GM19468 (cell line): ENCODE results near the gene RMC1.
"Not testable (repeated sequence)": the region's sequence is repeated elsewhere in the genome, so short reads cannot be mapped to it uniquely, and the experiment has no call there.

Source experiments
- ATAC-seq: cut with Tn5 transposase; IDR thresholded peaks from one replicate; pipeline ENCODE4 v1.9.1; 2021; ENCODE audit warnings: mild to moderate bottlenecking, moderate library complexity, moderate number of reproducible peaks; ENCODE audit not compliant: unreplicated experiment; ENCODE audit errors: extremely low read depth

RMC1 gene

GRCh38 chr18:23503038-23503962 is at the start of gene RMC1:
Gene RMC1, plus strand, starts transcription at chr18:23503511. Its CDS starts 108 bp downstream, at chr18:23503619.
- ATAC-seq, result peak; percentile 49

- no peak for ATAC-seq
These were observed 49.6 kb upstream of the RMC1 start for GRCh38 chr18:23453680-23454058.

GRCh38 chr18:23456835-23457234 is 46.5 kb upstream of the RMC1 start:
- no peak for ATAC-seq

- ATAC-seq, result no peak
These were observed 44.3 kb upstream of the RMC1 start for GRCh38 chr18:23458830-23459529.

GRCh38 chr18:23459530-23459921 is 43.8 kb upstream of the RMC1 start:
- no peak for ATAC-seq

GRCh38 chr18:23460285-23461273 is 42.7 kb upstream of the RMC1 start:
- ATAC-seq, result no peak

- no peak for ATAC-seq
These were observed 40.4 kb upstream of the RMC1 start for GRCh38 chr18:23462876-23463275.

- ATAC-seq, result no peak
These were observed 34.4 kb upstream of the RMC1 start for GRCh38 chr18:23468753-23469459.

- no peak for ATAC-seq
These were observed 32.5 kb upstream of the RMC1 start for GRCh38 chr18:23470620-23471387.

- ATAC-seq, result no peak
These were observed 31.8 kb upstream of the RMC1 start for GRCh38 chr18:23471486-23471885.

- ATAC-seq, result no peak
These were observed 23.3 kb upstream of the RMC1 start for GRCh38 chr18:23479829-23480505.

- no peak for ATAC-seq
These were observed 18.6 kb upstream of the RMC1 start for GRCh38 chr18:23484561-23485182.

GRCh38 chr18:23485386-23485785 is 17.9 kb upstream of the RMC1 start:
- no peak for ATAC-seq

- no peak for ATAC-seq
These were observed 15.4 kb upstream of the RMC1 start for GRCh38 chr18:23487738-23488570.

- not testable (repeated sequence) for ATAC-seq
These were observed 13.7 kb upstream of the RMC1 start for GRCh38 chr18:23489586-23489985.

- ATAC-seq, result no peak
These were observed 9.7 kb upstream of the RMC1 start for GRCh38 chr18:23493654-23494053.

- no peak for ATAC-seq
These were observed 8.3 kb upstream of the RMC1 start for GRCh38 chr18:23494992-23495391.
